Endothelial cell of umbilical vein (primary cell): ENCODE measurements around the gene FSTL4. TPM values are rescaled to one million over a fixed set of nuclear protein-coding genes. Genes with fewer than 3 reads are reported as not detected.

ENCODE experiments used
- BruUV-seq: library from RNA; stranded (reverse); fragments of 400-500 nt; replicated peaks from 2 replicates; lab custom pipeline; 2021; lab: Mats Ljungman, UMichigan
- CTCF ChIA-PET: fragments of 300-600, 350-600 bp; sonication (Branson Sonifier 250); formaldehyde crosslinking; loops from one replicate; lab custom pipeline; 2021; ENCODE audit warnings: antibody characterized with exemption, inconsistent platforms; lab: Charles Lee
- POLR2A ChIA-PET: fragments of 300-600, 350-600 bp; sonication (Branson Sonifier 250); formaldehyde crosslinking; loops from one replicate; lab custom pipeline; 2021; ENCODE audit warnings: antibody characterized with exemption, inconsistent platforms; lab: Charles Lee
- DNase-seq: peaks from one replicate; pipeline ENCODE4 v3.0.0-alpha.2; 2011; ENCODE audit warnings: low read depth, low spot score
- FAIRE-seq: peaks from 2 replicates; lab custom pipeline; 2011; peaks lifted over from hg19 to GRCh38; lab: Jason Lieb, UNC
- H2AFZ ChIP-seq: 2 replicates; pipeline ENCODE4 v1.6.0; 2012; ENCODE audit warnings: low read depth, low read length, control low read depth, inconsistent platforms
- H3K27ac ChIP-seq: 2 replicates; pipeline ENCODE4 v1.5.1; 2011; ENCODE audit warnings: low read depth, mild to moderate bottlenecking, control low read depth, low read length, moderate library complexity; ENCODE audit not compliant: insufficient read depth
- H3K27me3 ChIP-seq, 2 experiments: 2 replicates each; pipeline versions ENCODE4 v1.6.0 to v1.6.1; 2011; ENCODE audit warnings: low read length in 2 of 2, mixed read lengths in 1 of 2; ENCODE audit not compliant: control insufficient read depth in 2 of 2, insufficient read depth in 2 of 2
- H3K36me3 ChIP-seq, 2 experiments: 2 replicates in 1 of 2; 3 replicates in 1 of 2; pipeline ENCODE4 v1.5.1; 2011; ENCODE audit warnings: low read length in 2 of 2, mild to moderate bottlenecking in 1 of 2, moderate library complexity in 1 of 2; ENCODE audit not compliant: control insufficient read depth in 2 of 2, insufficient read depth in 2 of 2; ENCODE audit errors: extremely low read depth in 1 of 2
- H3K4me1 ChIP-seq: 3 replicates; pipeline ENCODE4 v1.5.1; 2011; ENCODE audit warnings: mild to moderate bottlenecking, low read length; ENCODE audit not compliant: control insufficient read depth, insufficient read depth; ENCODE audit errors: extremely low read depth
- H3K4me2 ChIP-seq: 2 replicates; pipeline ENCODE4 v1.6.1; 2011; ENCODE audit warnings: low read length, control low read depth, mixed read lengths; ENCODE audit not compliant: insufficient read depth
- H3K4me3 ChIP-seq, 3 experiments: fragments of 200-600 bp in 1 of 3; sonication (generic), shearing (Covaris generic) in 1 of 3; replicated peaks in 1 of 3; 2 replicates each; pipeline ENCODE4 v1.5.1; 2011 to 2016; ENCODE audit warnings: control low read depth in 3 of 3, low read length in 3 of 3, mild to moderate bottlenecking in 2 of 3, inconsistent platforms in 1 of 3, low read depth in 1 of 3, moderate library complexity in 1 of 3; ENCODE audit not compliant: insufficient read depth in 1 of 3
- H3K79me2 ChIP-seq: 2 replicates; pipeline ENCODE4 v1.6.0; 2012; ENCODE audit warnings: low read length, inconsistent platforms; ENCODE audit not compliant: control insufficient read depth, insufficient read depth
- H3K9ac ChIP-seq: replicated peaks from 2 replicates; pipeline ENCODE3; 2011; ENCODE audit warnings: low read length, control low read depth; ENCODE audit not compliant: insufficient read depth; ENCODE audit errors: extremely low read depth
- H3K9me1 ChIP-seq: replicated peaks from 3 replicates; pipeline ENCODE4 v1.6.0; 2011; ENCODE audit warnings: mild to moderate bottlenecking, low read length; ENCODE audit not compliant: control insufficient read depth, insufficient read depth; ENCODE audit errors: extremely low read depth
- H3K9me3 ChIP-seq: replicated peaks from 2 replicates; pipeline ENCODE4 v1.5.1; 2012; ENCODE audit warnings: low read length, inconsistent platforms; ENCODE audit not compliant: control insufficient read depth, insufficient read depth
- H4K20me1 ChIP-seq: replicated peaks from 2 replicates; pipeline ENCODE3; 2011; ENCODE audit warnings: mild to moderate bottlenecking, low read length; ENCODE audit not compliant: control insufficient read depth, insufficient read depth; ENCODE audit errors: extremely low read depth
- CTCF ChIP-seq, 2 donors: IDR thresholded peaks; 1 replicate in 1 of 2; 2 replicates in 1 of 2; pipeline ENCODE4 v1.5.1; 2011; ENCODE audit warnings: low read length in 2 of 2, mild to moderate bottlenecking in 2 of 2, moderate library complexity in 2 of 2, control low read depth in 1 of 2, inconsistent platforms in 1 of 2, low read depth in 1 of 2; ENCODE audit not compliant: insufficient read depth in 1 of 2; ENCODE audit errors: extremely low read depth in 1 of 2
- EZH2 ChIP-seq: IDR thresholded peaks from 2 replicates; pipeline ENCODE4 v1.6.1; 2012; ENCODE audit warnings: borderline replicate concordance, low read depth, mild to moderate bottlenecking, moderate library complexity, low read length, inconsistent platforms; ENCODE audit not compliant: severe bottlenecking
- FOS ChIP-seq: IDR thresholded peaks from 2 replicates; pipeline ENCODE4 v1.6.1; 2011; ENCODE audit warnings: mild to moderate bottlenecking, low read length, moderate library complexity, borderline replicate concordance; ENCODE audit not compliant: insufficient read depth
- GATA2 ChIP-seq: IDR thresholded peaks from 2 replicates; pipeline ENCODE4 v1.7.0; 2011; ENCODE audit warnings: low read depth, mild to moderate bottlenecking, moderate library complexity, mixed read lengths, low read length; ENCODE audit not compliant: insufficient read length, insufficient read depth
- JUN ChIP-seq: IDR thresholded peaks from 2 replicates; pipeline ENCODE4 v1.6.1; 2011; ENCODE audit warnings: borderline replicate concordance, low read depth; ENCODE audit not compliant: insufficient read length, insufficient read depth
- MYC ChIP-seq: IDR thresholded peaks from one replicate; pipeline ENCODE4 v1.6.1; 2011; ENCODE audit warnings: mild to moderate bottlenecking, low read depth, low read length
- POLR2A ChIP-seq: IDR thresholded peaks from 2 replicates; pipeline ENCODE4 v1.6.1; 2012; ENCODE audit warnings: low read depth, mild to moderate bottlenecking, control low read depth, low read length
- POLR2AphosphoS5 ChIP-seq: IDR thresholded peaks from 2 replicates; pipeline ENCODE4 v1.6.1; 2012; ENCODE audit warnings: low read depth, mild to moderate bottlenecking, control low read depth, low read length, moderate library complexity; ENCODE audit not compliant: insufficient read depth
- dilution Hi-C: fragments of 300-500 bp; cut with MboI; formaldehyde crosslinking; loops from one replicate; pipeline ENCODE4 v1.15.0; 2019; ENCODE audit warnings: low sequenced_read_pairs; ENCODE audit not compliant: extremely low pct_ligation_motif_present
- intact Hi-C: fragments of 100-400 bp; cut with micrococcal nuclease; formaldehyde crosslinking; loops from one replicate; pipeline ENCODE4 v1.10.0; 2022
- polyA plus RNA-seq, 4 experiments: library from polyadenylated mRNA; depleted of rRNA in 3 of 4; stranded (reverse) in 3 of 4; unstranded in 1 of 4; fragments of >200 nt; gene quantifications; 2 replicates each; pipeline versions ENCODE4 v1.2.1 to v1.2.3, GENCODE V29; 2011 to 2012; ENCODE audit warnings: missing spikeins in 1 of 4
- total RNA-seq: library from RNA; stranded (reverse); gene quantifications from 2 replicates; pipeline ENCODE4 v1.2.3, GENCODE V29; 2021
- TF ChIP-seq, protein P1 (sequence below): IDR thresholded peaks from 2 replicates; pipeline ENCODE4 v1.6.1; 2011; ENCODE audit not compliant: insufficient read depth, insufficient read length

Gene FSTL4
- total and polyA plus RNA-seq, 2 donors (not counting 3 experiments of a cell fraction or from before 2014, with no cell fraction given), result 0.18 TPM; not detected in 1

- H2AFZ ChIP-seq, result no peak overlapping the region
- no peaks in the 10 kb centered on the region for H3K9me3 ChIP-seq
- H3K4me2 ChIP-seq, result no peak overlapping the region
- no peaks in the 10 kb centered on the region for H4K20me1 ChIP-seq
- H3K79me2 ChIP-seq, result no peaks in the 10 kb centered on the region
- ChIA-PET CTCF (no interaction called here), POLR2A (no interaction called here)
- no peaks in the 10 kb centered on the region for H3K4me1 ChIP-seq
- H3K27ac ChIP-seq, result no peak overlapping the region
- intact Hi-C loops, result no loop called here
- H3K9ac ChIP-seq, result no peak overlapping the region
- DNase-seq (no peak), FAIRE-seq (no peak)
- no TSS peak for BruUV-seq
- TF ChIP-seq CTCF (IDR thresholded peaks at IDR 0.05; ENCODE audit: extremely low read depth in 1 of 2, insufficient read depth in 1 of 2, low read depth in 1 of 2, low read length in 2 of 2), result no peak
- TF ChIP-seq EZH2, result no peak
- TF ChIP-seq JUN, result no peak
- TF ChIP-seq, protein P1, sequence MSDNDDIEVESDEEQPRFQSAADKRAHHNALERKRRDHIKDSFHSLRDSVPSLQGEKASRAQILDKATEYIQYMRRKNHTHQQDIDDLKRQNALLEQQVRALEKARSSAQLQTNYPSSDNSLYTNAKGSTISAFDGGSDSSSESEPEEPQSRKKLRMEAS, result no peak
- TF ChIP-seq FOS, result no peak
- no peak for TF ChIP-seq GATA2
- TF ChIP-seq POLR2A, result no peak
- no peak for TF ChIP-seq POLR2AphosphoS5
- TF ChIP-seq MYC, result no peak
- dilution Hi-C loops, result no loop called here
- no peaks in the 10 kb centered on the region for H3K36me3 ChIP-seq
- no peak overlapping the region for H3K4me3 ChIP-seq
- H3K27me3 ChIP-seq, result peaks cover 0 to 3% of the 10 kb centered on the region in 2 experiments
- no peaks in the 10 kb centered on the region for H3K9me1 ChIP-seq
Observed at GRCh38 chr5:133520062-133520461, 92.3 kb downstream of the FSTL4 start.
